HG02759 (cell line): ENCODE results near the gene ANO2.
"Not testable (repeated sequence)": the region's sequence is repeated elsewhere in the genome, so short reads cannot be mapped to it uniquely, and the experiment has no call there.

Experiments
- ATAC-seq: cut with Tn5 transposase; IDR thresholded peaks from one replicate; pipeline ENCODE4 v1.9.1; 2021; ENCODE audit warnings: mild to moderate bottlenecking, moderate library complexity; ENCODE audit not compliant: unreplicated experiment

The ANO2 gene

DNA sequence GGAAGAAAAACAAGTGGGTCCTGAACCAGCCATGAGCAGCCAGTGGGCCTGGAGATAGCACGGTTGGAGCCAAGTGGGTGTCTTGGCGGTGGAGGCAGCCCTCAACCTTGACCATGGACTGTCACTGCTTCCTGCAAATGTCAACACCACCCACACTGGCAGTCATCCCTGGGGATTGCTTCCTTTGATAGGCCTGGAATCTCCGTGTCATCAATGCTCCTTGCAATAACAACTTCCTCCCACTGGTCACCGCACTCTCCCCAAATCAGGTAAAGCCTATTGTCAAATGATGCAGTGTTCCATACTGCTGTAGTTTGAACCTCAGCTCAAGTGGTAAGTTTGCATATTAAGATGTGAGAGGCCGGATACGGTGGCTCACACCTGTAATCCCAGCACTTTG lies 384.0 kb downstream of the ANO2 start:
- ATAC-seq: no peak

- no peak for ATAC-seq
Observed at GRCh38 chr12:5560265-5560664, 384.8 kb downstream of the ANO2 start.

DNA sequence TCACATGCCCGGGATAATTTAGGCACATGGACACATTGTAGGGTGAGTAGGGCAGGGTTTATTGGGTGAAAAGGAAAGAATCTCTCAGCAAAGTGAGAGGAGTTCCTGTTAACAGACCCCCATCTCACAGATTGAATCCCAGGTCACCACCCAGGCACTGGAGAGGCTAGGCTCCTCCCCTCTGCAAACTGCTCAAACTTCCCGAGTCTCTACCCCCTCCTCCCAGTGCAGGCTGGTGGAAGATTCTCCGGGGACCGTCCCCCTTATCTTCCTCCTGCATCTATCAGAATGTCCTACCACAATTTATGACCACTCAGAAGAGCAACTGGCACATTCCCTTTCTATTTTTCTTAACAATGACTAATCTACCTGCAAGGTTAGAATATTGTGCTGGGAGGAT lies 387.2 kb downstream of the ANO2 start:
- no peak for ATAC-seq

- no peak for ATAC-seq
Observed at GRCh38 chr12:5556946-5557673, 387.9 kb downstream of the ANO2 start.

GRCh38 chr12:5556033-5556614 lies 388.9 kb downstream of the ANO2 start:
- no peak for ATAC-seq

GRCh38 chr12:5554711-5555110 lies 390.3 kb downstream of the ANO2 start:
- no peak for ATAC-seq

DNA sequence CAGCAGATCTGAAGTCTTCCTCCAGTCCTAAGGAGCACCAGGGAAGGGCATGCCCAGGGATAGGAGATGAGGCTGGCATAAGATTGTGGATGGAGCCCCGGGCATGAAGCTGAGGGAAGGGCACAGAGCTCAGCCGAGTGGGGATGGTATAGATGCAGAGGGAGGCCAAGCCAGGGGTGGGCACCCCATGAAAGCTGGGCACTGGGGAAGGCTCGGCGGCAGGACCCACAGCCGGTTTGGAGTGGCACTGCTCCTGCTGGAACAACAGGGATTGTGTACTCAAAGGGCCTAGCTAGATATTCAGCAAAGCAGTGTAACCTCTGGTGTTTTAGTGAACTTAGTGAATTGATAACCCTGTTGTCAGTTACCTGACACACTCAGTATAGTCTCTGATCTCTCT lies 396.0 kb downstream of the ANO2 start:
- ATAC-seq: no peak

DNA sequence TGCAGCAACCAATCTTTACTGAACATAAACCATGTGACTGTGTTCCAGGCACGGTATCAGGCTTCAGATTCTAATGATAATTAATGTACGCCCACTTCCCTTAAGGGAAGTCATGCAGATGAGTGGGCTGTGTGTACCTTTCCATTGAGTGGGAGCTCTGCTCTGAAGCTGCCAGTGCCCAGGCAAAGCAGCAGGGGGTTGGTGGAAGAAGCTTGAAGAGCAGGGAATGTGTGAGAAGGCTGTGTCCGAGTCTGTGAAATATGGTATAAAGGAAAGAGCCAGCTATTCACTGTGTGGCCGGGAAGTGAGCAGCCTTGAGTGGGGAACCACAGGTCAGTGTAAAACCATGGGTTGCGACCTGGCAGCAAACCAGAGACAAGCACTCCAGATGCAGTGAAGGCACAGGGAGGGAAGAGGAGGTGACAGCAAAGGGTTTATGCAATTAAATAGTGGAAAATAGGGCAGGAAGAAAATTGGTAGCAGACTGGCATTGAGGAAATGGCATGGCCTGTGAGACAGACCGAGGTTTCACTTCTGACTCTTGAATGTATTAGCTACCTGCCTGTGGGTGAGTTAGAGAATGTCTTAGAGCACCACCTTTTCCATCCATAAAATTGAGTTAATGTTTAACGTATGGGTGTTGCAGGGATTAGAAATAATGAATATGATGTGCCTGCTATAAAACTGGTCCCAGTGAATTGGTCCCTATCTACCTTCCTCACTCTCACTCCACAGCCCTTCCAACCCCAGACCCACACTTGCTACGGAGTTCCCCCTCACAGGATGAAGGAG lies 396.7 kb downstream of the ANO2 start:
- ATAC-seq: no peak

GRCh38 chr12:5546616-5547015 lies 398.4 kb downstream of the ANO2 start:
- ATAC-seq: no peak

DNA sequence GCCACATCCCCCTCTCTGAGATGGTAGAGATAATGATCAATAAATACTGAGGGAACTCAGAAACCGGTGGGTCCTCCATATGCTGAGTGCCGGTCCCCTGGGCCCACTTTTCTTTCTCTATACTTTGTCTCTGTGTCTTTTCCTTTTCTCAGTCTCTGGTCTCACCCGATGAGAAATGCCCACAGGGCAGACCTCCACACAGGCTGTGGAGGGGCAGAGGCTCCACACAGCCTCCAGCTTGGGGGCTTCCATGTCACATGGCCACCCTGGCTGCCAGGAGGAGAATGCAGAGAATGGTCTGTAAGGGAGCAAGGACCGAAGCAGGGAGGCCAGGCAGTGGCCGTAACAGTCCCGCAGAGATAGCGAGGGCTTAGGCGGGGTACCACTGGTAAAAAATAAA lies 407.3 kb downstream of the ANO2 start:
- ATAC-seq: no peak

DNA sequence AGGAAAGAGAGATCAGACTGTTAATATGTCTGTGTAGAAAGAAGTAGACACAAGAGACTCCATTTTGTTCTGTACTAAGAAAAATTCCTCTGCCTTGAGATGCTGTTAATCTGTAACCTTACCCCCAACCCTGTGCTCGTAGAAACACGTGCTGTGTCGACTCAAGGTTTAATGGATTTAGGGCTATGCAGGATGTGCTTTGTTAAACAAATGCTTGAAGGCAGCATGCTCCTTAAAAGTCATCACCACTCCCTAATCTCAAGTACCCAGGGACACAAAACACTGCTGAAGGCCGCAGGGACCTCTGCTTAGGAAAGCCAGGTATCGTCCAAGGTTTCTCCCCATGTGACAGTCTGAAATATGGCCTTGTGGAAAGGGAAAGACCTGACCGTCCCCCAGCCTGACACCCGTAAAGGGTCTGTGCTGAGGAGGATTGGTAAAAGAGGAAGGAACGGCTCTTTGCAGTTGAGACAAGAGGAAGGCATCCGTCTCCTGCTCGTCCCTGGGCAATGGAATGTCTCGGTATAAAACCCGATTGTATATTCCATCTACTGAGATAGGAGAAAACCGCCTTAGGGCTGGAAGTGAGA lies 407.9 kb downstream of the ANO2 start:
- ATAC-seq: not testable (repeated sequence)

DNA sequence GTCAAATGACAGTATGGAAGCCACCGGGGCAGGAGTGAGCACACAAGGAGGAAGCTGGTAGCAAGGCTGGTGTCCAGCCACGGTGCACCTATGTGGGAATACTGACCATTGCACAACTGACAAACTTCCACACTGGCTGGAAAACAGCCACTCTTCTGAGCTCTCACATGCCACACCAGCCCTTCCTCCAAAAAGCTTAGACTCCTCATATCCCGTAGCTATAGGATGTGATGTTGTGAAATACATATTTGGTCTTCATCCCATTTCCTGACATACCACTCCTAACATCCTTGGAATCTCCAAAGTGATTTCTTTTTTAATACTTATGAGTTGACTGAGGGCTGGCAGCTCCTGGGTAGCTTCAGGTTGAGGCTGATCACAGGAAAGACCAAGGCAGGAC lies 409.5 kb downstream of the ANO2 start:
- no peak for ATAC-seq

GRCh38 chr12:5534426-5535199 lies 410.4 kb downstream of the ANO2 start:
- no peak for ATAC-seq

GRCh38 chr12:5533368-5533767 lies 411.7 kb downstream of the ANO2 start:
- ATAC-seq: no peak

- ATAC-seq: no peak
Observed at GRCh38 chr12:5525783-5526367, 419.2 kb downstream of the ANO2 start.

- ATAC-seq: no peak
Observed at GRCh38 chr12:5524769-5525436, 420.2 kb downstream of the ANO2 start.

- no peak for ATAC-seq
Observed at GRCh38 chr12:5524116-5524768, 420.8 kb downstream of the ANO2 start.

DNA sequence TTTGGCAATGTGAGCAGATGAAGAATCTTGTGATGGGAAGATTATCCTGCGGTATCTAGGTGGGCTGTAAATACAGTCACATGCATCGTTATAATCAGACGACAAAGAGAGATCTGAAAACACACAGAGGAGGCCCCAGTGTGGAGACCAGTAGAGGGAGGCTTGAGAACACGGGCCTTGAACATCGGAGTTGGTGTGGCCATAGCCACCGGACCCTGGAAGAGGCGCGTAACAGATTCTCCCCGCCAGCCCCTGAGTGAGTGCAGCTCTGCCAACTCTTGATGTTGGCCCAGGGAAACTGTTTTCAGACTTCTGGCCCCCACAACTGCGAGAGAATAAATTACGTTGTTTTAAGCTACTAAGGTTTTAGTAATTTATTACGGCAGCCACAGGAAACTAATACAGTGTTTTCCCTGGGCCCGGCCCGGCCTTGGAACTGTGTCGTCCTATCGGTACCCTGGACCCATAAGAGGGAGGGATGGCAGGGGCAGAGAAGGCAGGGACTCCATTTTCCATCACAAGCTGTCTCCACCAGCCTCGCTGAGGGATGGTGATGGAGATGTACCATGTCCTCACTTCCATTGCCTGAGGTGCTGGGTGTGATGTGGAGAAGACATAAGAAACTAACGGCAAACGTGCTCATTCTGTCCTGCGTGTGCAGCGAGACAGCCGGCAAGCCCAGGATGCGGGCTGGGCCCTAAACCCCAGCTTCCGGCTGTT lies 421.5 kb downstream of the ANO2 start:
- no peak for ATAC-seq
